Activated naive CD8-positive, alpha-beta T cell treated with anti-CD3 and anti-CD28 coated beads, Interleukin-2, amount 50 U/mL, for 16 hours (primary cell): ENCODE results near the gene BTD.
A peak's percentile ranks its signal among the peaks of the same experiment; 100 is the strongest.
"Not testable (repeated sequence)": the region's sequence is repeated elsewhere in the genome, so short reads cannot be mapped to it uniquely, and the experiment has no call there.

Experiments used
- DNase-seq: peaks from one replicate; pipeline ENCODE4 v3.0.0-alpha.2; 2020; ENCODE audit warnings: low read depth, low spot score

Gene BTD

DNA sequence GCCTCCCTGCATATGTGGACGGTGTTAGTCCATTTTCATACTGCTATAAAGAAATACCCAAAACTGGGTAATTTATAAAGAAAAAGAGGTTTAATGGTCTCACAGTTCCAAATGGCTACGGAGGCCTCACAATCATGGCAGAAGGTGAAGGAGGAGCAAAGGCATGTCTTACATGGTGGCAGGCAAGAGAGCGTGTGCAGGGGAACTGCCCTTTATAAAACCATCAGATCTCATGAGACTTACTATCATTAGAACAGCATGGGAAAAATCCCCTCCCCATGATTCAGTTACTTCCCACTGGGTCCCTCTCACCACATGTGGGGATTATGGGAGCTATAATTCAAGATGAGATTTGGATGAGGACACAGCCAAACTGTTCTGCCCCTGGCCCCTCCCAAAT lies 1.3 kb downstream of the BTD start:
- DNase-seq, result not testable (repeated sequence)

DNA sequence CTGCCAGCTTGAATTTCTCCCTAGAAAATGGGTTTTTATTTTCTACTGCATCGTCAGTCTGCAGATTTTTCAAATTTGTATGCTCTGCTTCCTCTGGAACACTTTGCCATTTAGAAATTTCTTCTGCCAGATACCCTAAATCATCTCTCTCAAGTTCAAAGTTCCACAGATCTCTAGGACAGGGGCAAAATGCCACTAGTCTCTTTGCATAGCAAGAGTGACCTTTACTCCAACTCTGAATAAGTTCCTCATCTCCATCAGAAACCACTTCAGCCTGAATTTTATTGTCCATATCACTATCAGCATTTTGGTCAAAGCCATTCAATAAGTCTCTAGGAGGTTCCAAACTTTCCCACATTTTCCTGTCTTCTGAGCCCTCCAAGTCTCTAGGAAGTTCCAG lies 3.0 kb downstream of the BTD start:
- not testable (repeated sequence) for DNase-seq

DNA sequence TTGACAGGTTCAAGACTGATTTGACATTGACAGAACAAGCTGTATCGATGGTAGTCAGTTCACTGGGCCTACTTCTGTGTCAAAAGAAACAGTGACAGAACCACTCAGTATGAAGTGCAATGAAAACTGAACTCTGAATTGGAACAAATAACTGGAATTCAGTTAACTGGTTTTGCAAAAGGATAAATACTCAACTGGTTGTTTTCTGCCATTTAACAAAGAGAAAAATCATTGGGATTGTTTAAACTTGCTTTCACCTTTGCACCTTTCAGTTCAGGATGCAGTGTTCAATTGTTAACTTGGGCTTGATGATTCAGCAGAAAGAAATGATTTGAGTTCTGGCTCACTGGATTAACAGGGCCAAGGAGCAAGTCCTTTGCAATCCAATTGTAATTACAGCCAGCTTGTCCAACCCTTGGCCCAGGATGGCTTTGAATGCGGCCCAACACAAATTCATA lies 4.9 kb downstream of the BTD start:
- DNase-seq, result no peak

DNA sequence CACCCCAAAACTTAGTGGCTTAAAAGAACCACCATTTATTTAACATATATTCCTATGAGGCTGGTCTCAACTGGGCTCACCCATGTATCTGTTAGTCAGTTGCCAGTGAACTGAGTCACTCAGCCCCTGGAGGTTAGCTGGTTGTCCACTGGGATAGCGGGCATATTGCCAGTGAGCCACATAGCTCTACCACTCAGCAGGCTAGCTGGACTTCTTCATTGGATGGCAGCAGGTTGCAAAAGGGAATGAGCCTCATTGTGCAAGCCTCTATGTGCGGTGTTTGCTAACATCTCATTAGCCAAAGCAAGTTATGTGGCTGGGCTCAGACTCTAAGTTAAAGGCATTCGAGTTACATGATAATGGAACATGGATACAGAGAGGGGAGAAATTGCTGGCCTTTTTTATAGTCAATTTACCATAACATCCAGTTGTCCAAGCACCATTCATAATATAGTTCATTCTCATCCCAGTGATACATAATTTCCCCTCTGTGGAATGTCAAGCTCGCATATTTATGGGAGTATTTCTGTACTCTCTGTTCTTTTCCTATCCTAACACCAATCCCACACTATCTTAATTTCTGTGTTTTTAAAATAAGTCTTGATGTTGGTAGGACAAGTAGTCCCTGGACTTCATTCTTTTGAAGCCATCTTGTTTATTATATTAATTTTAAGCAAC lies 8.7 kb downstream of the BTD start:
- DNase-seq, result no peak

DNA sequence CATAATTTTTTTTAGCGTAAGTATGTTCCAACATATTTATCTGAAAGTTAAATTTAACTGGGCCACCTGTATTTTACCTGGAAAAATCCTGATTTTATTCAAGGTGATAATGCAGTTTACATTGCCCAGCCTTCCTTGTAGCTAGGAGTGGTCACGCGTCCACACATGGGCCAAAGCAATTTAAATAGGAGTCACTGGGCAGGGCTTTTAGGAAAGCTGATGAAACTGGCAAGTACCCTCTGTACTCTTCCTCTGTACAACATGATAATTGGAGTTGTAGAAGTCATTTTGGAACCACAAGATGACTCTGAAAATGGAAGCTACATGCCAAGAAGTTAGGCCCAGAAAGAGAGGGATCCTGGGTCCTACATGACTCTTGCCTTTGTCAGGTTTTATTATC lies 9.5 kb downstream of the BTD start:
- no peak for DNase-seq

DNA sequence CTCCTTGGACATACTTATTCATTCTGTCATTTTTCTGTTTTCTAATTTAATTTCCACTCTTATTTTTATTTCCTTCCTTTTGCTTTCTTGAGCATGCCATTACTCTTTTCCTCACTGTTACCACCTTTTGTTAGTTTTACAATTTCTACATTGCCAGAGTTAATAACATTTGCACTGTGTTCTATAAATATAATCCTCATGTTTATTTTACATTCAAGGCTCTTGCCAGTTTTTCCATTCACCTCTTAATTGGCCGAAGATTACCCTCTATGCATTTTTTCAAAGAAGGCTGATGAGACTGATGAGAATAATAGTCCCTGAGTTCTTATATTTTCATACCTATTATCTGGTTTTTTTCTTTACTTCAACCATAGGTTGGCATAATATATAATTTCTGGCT lies 10.5 kb downstream of the BTD start:
- DNase-seq, result no peak

DNA sequence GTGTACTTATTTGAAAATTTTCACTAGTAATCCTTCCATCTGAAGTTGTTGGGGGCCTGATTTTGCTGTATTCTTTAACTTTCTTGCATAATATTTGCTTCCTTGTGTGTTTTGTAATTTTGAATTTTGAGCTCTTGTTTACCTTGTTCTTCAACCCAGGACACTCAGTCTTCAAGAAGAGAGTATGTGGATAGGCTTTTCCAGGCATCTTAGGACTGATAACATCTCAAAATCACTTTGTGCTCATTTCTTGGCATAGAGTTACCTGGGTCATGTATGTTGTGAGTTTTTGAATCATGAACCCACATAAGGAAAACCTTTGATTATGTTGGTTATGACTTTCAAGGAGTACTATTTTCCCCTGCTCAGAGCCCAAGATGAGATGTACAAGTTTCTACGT lies 13.4 kb downstream of the BTD start:
- no peak for DNase-seq

DNA sequence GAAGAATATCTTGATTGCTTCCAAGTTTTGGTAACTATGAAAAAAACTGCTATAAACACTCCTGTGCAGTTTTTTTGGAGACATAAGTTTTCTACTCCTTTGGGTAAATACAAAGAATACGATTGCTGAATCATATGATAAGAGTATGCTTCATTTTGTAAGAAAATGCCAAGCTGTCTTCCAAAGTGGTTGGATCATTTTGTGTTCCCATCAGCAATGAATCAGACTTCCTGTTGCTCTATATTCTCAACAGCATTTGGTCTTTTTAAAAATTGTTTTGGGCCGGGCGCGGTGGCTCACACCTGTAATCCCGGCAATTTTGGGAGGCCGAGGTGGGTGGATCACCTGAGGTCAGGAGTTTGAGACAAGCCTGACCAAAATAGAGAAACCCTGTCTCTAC lies 14.5 kb downstream of the BTD start:
- no peak for DNase-seq

DNA sequence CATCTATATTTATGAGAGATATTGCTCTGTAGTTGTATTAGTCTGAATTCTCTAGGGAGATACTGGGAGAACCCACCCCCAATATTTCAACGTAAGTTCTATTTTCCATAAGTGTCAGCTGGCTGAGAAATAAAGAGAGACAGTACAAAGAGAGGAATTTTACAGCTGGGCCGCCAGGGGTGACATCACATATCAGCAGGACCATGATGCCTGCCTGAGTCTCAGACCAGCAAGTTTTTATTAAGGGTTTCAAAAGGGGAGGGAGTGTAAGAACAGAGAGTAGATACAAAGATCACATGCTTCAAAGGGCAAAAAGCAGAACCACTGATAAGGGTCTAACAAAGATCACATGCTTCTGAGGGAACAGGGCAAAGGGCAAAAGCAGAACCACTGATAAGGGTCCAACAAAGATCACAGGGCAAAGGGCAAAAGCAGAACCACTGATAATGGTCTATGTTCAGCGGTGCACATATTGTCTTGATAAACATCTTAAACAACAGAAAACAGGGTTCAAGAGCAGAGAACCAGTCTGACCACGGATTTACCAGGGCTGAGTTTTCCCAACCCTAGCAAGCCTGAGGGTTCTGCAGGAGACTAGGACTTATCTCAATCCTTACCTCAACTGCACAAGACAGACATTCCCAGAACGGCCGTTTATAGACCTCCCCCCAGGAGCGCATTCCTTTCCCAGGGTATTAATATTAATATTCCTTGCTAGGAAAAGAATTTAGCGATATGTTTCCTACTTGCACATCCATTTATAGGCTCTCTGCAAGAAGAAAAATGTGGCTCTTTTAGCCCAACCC lies 18.3 kb downstream of the BTD start:
- DNase-seq, result not testable (repeated sequence)

DNA sequence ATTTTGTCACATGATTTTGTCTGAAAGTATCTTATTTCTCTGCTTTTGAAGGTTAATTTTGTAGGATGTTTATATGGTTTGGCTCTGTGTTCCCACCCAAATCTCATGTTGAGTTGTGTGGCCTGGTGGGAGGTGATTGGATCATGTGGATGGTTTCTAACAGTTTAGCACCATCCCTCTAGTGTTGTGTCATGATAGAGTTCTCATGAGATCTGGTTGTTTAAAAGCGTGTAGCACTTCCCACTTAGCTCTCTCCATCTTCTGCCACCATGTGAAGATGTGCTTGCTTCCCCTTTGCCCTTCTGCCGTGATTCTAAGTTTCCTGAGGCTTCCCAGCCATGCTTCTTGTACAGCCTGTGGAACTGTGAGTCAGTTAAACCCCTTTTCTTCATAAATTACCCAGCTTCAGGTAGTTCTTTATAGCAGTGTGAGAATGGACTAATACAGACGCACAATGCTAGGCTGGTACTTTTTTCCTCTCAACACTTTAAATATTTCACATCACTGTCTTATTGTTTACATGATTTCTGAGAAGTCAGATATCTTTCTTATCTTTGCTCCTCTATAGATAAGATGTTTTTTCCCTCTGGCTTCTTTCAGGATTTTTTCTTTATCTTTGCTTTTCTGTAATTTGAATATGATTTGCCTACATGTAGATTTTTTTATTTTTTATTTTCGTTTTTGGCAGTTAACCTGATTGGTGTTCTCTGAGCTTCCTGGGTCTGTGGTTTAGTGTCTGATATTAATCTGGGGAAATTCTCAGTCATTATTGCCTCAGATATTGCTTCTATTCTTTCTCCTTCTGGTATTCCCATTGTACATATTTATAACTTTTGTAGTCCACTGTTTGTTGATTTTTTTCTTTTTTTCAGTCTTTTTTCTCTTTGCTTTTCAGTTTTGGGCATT lies 22.2 kb downstream of the BTD start:
- no peak for DNase-seq

DNA sequence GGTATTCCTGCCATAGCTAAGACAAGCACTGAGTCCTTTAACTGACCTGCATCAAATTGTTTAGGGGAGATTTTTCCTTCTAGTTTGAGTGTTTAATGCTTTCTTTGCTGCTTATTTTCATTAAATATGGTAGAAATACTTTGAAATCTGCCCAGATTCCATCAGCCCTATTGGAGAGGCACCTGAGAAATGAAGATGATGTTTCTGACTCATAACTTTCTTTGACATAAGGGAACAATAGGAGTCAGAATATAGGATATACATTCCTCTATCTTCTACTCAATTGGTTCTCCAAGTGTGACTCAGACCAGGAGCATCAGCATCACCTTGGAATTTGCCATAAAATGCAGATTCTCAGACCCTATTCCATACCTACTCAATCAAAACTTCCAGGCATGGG lies 27.4 kb downstream of the BTD start:
- no peak for DNase-seq

DNA sequence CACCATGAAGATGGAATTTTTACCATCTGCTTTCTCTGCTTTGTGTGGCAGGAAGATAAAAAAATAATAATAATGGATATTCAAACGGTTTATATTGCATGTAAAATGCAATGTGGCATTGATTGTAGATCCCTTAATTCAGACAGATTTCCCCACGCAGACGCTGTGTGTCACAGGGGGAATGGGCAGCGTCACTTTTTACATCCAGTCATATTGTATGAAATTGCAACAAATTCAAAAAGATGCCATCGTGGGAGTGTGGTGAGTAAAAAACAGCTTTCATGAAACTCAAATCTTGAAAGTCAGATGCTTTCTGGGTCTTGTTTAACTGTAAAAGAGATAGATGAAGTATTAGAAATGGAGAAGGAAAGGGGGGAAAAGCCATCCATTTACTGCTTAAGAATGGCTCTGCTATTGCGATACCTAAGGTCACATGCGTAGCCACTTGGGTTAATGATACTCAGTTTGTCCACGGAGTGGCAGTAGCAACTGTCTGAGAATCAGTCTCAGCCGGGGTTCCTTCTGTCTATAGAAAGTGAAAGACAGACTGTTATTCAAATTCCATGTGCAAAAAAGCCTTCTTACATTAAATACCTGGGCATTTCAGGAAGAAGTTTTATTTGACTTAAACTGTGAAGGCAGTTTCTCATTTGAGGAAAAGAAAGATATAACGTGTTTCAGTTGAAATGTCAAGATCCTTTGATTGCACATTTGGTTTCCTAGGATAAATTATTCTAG lies 28.5 kb downstream of the BTD start:
- peak; percentile 22 for DNase-seq

DNA sequence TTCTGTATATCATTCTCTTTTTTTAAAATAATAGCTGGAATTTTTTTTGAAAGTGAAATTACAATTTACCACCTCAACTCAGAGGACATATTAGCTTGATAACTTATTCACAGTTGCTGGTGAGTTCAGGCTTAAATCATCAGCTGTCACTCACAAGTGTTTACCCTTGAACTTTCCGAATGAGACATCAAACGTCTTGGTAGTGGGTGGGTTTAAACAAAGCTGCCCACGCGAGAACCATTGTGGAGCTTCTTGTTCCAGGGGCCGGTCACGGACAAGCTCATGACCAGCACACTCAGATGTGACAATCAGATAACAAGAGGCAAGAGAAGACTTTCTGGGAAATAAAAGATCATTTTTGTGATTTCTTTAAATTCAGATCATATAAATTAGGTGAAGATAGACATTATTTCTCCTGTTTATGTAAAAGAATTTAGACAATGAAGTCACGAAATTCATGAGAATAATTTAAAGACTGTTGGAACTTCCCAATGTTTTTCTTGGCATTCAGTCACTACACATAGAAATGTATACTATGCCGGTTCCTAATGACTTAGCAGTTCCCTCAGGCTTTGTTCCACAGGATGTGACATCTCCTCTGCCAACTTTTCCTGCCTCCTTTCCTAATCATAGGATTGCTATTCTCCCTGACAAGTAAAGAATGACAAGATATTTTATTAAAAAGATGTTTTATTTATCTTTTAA lies 29.3 kb downstream of the BTD start:
- no peak for DNase-seq

DNA sequence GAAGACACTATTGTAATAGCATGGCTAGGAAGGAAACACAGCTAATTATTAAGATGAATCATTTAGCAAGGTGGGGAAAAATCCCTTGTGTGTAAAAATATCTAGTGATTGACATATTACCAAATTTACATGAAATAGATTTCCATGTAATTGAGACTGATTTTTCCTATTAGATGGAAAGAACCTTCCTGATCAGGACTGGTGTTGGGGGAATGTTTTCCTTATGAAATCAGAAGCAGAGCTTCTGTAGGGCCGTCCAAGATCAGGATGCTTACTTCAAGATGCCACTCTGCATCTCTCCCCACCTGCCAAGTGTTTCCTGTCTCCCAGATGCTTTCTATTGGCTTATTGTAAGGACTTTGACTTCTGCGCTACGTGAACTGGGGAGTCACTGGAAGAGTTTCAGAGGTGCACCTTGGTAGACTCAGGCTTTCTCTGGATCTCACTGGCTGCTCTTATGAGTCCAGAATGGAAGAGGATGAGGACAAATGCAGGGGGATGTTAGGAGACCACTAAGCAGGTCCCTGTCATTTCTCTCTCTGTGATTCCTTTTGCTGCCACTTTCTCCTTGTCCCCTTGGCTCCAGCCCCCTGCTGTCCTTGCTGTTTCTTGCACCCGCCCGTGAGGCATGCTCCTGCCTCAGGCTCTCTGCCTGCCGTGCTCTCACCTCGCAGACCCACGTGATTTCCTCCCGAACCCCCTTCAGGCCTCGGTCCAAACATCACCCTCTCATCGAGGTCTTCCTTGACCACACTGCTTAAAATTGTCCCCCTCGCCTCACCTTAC lies 30.1 kb downstream of the BTD start:
- no peak for DNase-seq

DNA sequence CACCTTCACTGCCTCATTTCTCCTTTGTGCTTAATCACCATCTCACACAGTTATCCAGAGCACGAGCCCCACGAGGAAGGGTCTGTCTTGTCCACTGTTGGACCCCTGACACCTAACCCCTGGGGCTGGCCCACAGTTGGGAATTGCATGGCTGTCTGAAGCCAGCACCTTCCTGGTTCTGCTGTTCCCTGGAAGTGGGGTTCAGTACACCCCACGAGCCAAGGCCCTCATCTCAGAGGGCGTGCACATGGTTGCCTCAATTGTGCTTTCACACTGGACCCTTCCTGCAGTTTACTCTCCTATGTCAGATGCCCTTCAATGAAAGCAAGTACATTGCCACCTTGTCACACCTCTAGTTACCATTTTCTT lies 30.7 kb downstream of the BTD start:
- DNase-seq, result no peak

DNA sequence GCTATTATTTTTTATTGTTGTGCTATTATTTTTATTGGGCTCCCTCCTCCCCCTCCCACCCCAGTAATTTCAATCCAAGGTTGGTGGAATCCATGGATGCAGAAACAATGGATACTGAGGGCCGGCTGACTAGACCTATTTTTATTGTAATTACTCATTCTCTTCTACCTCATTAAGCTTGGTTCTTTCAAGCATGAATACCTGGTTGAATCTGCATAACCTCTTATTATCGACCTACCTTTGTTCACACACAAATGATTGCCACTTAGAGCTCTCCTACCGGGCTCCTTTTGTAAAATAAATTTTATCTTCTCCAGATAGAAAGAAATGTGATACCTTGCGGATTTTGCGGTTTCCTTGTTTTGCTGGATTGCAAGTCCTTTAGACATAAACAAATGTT lies 31.6 kb downstream of the BTD start:
- DNase-seq, result no peak

DNA sequence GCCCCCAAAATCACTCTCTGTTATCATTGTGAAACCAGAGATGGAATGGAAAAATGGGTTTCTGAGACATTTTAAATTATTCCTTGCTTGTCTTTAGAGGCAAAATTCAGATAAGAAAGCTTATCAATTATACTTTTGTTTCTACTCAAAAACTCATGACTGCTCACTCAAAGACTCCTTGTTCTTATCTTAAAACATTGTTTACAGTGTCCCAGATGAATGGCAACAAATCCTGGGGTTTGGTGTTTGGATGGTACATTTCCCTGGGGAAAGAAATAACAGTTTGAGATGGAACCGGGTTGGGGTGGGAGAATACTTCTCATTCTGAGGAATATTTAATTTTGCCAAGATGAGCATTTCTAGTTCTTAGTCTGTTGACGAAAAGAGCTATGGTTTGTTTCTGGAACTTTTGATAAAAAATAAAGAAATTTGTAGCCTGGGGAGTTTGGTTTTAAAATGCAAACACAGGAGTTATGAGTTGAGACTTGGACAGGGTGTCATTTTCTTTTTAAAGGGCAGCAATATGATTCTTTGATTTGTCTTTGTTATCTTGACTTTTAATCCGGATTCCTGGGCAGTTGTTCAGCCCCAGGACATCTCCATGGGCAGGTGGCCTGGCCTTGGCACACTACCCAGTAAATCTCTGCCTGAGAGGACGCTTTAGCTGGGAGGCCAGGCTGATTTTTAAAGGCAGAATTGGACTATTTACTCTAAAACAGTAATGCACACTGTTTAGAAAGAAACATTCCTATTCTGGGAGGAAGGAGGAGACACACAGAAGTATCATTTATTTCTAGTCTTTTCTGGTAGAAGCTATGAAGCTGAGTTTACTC lies 32.4 kb downstream of the BTD start:
- DNase-seq, result no peak

DNA sequence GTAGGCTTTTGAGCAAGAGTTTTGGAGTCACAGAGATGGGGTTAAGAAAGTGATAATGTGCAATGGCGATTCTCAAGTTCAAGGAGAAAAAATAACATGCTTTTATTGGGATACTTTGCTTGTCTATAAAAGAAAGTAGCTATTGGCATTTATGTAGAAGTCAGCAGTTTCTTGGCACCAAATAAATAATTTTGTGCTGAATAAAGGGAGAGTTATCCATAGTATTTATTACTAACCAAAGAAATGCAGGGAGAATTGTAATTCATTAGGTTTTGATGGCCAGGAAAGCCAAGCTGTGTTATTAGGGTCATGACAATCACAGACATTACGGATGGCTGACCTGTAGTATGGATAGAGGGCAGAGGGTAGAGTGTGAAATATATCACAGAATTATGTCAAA lies 33.1 kb downstream of the BTD start:
- no peak for DNase-seq

DNA sequence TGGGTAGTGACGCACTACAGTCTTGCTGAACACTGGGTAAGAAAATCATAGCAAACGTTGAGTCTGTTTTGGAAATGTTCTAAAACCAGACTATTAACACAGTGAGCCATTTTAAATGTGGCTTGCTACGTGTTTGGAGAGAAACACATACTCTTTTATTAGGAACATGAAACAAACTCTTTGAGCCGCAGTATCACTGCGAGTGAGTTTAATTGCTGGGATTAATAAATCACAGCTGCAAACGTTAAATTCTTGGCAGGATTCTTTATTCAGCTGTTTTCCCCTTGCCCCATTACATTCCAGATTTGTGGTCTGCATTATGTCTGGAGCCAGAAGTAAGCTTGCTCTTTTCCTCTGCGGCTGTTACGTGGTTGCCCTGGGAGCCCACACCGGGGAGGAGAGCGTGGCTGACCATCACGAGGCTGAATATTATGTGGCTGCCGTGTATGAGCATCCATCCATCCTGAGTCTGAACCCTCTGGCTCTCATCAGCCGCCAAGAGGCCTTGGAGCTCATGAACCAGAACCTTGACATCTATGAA lies 33.6 kb downstream of the BTD start:
- no peak for DNase-seq
